Type B pancreatic cell (in vitro differentiated cells): ENCODE data around the gene PANK4. TPM values are rescaled to one million over a fixed set of nuclear protein-coding genes. Genes with fewer than 3 reads are reported as not detected.

ENCODE experiments used
- DNase-seq: peaks from one replicate; pipeline ENCODE4 v3.0.0; 2021; ENCODE audit warnings: mixed read lengths; ENCODE audit not compliant: unreplicated experiment; ENCODE audit errors: extremely low spot score
- H3K27ac Mint-ChIP-seq: 2 replicates; pipeline ENCODE4 v1.8.0; 2021; ENCODE audit warnings: mild to moderate bottlenecking, mixed read lengths
- H3K27me3 Mint-ChIP-seq: 2 replicates; pipeline ENCODE4 v1.8.0; 2021; ENCODE audit warnings: mixed read lengths
- H3K36me3 Mint-ChIP-seq: 2 replicates; pipeline ENCODE4 v1.8.0; 2021; ENCODE audit warnings: mixed read lengths
- H3K4me1 Mint-ChIP-seq: one replicate; pipeline ENCODE4 v1.8.0; 2021; ENCODE audit warnings: mixed read lengths; ENCODE audit not compliant: unreplicated experiment
- H3K4me3 Mint-ChIP-seq: 2 replicates; pipeline ENCODE4 v1.8.0; 2021; ENCODE audit warnings: mild to moderate bottlenecking, mixed read lengths
- H3K9me3 Mint-ChIP-seq: 2 replicates; pipeline ENCODE4 v1.8.0; 2021; ENCODE audit warnings: mixed read lengths
- CTCF ChIP-seq: fragments of 200-600 bp; sonication (generic); conservative IDR thresholded peaks from 2 replicates; pipeline ENCODE4 v1.5.0; 2021; ENCODE audit warnings: antibody characterized with exemption, mild to moderate bottlenecking
- total RNA-seq: library from RNA; stranded (reverse); gene quantifications from 2 replicates; pipeline ENCODE4 v1.2.1, GENCODE V29; 2021; ENCODE audit warnings: low replicate concordance

Gene PANK4
- total RNA-seq, 1 donor from 2014 or later: 49.1 TPM

- H3K4me1 Mint-ChIP-seq: peaks cover 20% of the 10 kb centered on the region
- TF ChIP-seq CTCF: no peak
- H3K27me3 Mint-ChIP-seq: peaks cover 40% of the 10 kb centered on the region
- no peaks in the 10 kb centered on the region for H3K36me3 Mint-ChIP-seq
- no peak overlapping the region for H3K27ac Mint-ChIP-seq
- H3K4me3 Mint-ChIP-seq: peak overlapping the region; percentile 79
- DNase-seq: no peak
- H3K9me3 Mint-ChIP-seq: no peaks in the 10 kb centered on the region
These were observed 2.8 kb upstream of the PANK4 start for GRCh38 chr1:2528966-2529783.

DNA sequence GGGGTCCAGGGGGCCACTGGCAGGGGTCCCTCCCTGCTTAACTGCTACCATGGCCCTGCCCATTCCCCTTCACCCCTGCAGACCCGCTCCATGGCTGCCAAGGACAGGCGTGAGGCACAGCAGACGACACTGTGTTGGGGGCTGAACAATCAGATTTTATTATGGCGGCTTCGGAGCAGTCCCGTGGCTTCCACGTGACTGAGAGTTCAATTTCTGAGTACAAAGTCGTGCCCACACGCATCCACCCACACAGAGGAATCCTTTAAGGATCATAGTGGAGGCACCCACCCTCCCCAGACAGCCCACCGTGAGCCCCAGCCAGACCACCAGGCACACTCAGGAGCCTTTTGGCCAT, 2.2 kb upstream of the PANK4 start:
- Mint-ChIP-seq H3K27ac (no peak overlapping the region), H3K9me3 (no peaks in the 10 kb centered on the region), H3K4me3 (peak overlapping the region; percentile 79), H3K4me1 (peaks cover 24% of the 10 kb centered on the region), H3K27me3 (peaks cover 35% of the 10 kb centered on the region), H3K36me3 (no peaks in the 10 kb centered on the region)
- no peak for DNase-seq
- no peak for TF ChIP-seq CTCF

DNA sequence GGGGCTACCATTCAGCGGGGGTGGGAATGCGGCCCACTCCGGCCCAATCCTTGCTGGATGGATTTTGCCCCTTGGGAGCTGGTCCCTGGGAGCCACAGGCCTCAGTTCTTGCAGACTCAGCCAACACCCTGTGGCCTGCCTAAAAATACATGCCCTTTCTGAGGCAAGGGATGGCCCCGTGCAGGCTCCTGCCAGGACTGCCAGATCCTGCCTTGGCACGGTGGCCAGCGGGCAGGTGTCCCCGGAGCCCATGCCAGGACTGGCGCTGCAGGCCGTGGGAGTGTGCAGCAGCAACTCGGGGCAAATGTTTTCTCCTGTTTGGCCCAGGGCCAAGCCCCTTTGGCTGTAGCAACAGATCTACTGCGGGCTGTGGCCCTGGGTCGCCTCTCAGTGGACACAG, 1.6 kb upstream of the PANK4 start:
- Mint-ChIP-seq H3K27me3 (peaks cover 30% of the 10 kb centered on the region), H3K27ac (no peak overlapping the region), H3K4me1 (peaks cover 20% of the 10 kb centered on the region), H3K4me3 (no peak overlapping the region), H3K9me3 (no peaks in the 10 kb centered on the region), H3K36me3 (no peaks in the 10 kb centered on the region)
- no peak for DNase-seq
- TF ChIP-seq CTCF: no peak

- DNase-seq: no peak
- no peaks in the 10 kb centered on the region for H3K36me3 Mint-ChIP-seq
- peak overlapping the region; percentile 80 for H3K4me3 Mint-ChIP-seq
- no peak overlapping the region for H3K27ac Mint-ChIP-seq
- TF ChIP-seq CTCF: no peak
- peaks cover 26% of the 10 kb centered on the region for H3K27me3 Mint-ChIP-seq
- no peaks in the 10 kb centered on the region for H3K9me3 Mint-ChIP-seq
- peaks cover 20% of the 10 kb centered on the region for H3K4me1 Mint-ChIP-seq
These were observed 1.1 kb upstream of the PANK4 start for GRCh38 chr1:2527556-2527860.

GRCh38 chr1:2526824-2527555, 594 bp upstream of the PANK4 start:
- H3K4me3 Mint-ChIP-seq: peak overlapping the region; percentile 80
- peak overlapping the region; percentile 94 for H3K27ac Mint-ChIP-seq

More at GRCh38 chr1:2526824-2527555, 594 bp upstream of the PANK4 start:
- Mint-ChIP-seq H3K4me1 (peaks cover 20% of the 10 kb centered on the region), H3K36me3 (no peaks in the 10 kb centered on the region), H3K9me3 (no peaks in the 10 kb centered on the region), H3K27me3 (peaks cover 24% of the 10 kb centered on the region)
- no peak for DNase-seq
- TF ChIP-seq CTCF: no peak
